NCI-H146 treated with DMSO at 0.1 percent for 48 hours (cell line): Measurements from ENCODE around the gene DCDC2.
"Not testable (repeated sequence)": the region's sequence is repeated elsewhere in the genome, so short reads cannot be mapped to it uniquely, and the experiment has no call there.

Experiments
- DNase-seq: peaks from one replicate; lab custom pipeline; 2025; ENCODE audit not compliant: unreplicated experiment; lab: John Stamatoyannopoulos, UW

DCDC2 gene

DNA sequence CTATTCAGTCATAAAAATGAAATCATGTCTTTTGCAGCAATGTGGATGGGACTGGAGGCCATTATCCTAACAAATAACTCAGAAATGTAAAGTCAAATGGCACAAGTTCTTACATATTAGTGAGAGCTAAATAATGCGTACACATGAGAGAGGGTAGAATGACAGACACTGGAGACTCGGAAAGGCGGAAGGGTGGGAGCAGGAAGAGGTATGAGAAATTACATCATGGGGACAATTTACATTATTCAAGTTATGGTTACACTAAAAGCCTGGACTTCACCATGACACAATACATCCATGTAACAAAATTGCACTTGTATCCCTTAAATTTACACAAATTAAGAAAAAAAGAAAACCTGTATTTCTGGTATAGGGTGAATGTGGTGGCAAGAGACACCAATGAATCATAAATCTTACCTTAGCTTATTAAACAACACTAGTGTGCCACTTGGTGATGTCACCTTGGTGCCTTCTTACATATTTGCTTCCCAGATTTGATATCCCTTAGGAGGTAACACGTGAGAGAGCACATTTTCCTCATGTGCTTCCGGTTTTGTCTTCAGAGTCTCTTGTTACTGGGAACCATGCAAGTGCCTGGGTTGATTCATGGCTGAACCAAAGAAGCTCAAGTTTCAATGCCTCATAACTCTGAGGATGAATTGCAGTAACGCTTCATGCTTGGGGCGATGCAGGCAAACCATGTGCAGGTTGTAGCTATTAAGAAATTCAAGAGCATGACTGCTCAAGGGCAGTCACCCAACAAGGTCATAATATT is 84.6 kb downstream of the DCDC2 start:
- no peak for DNase-seq

DNA sequence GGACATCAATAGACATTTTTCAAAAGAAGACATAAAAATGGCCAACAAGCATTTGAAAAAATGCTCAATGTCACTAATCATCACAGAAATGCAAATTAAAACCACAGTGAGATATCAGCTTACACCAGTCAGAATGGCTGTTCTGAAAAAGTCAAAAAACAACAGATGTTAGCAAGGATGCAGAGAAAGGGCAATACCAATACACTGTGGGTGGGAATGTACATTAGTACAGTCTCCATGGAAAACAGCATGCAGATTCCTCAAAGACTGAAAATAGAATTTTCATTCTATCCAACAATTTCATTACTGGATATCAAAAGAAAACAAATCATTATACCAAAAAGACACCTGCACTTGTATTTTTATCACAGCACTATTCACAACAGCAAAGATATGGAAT is 85.3 kb downstream of the DCDC2 start:
- DNase-seq, result no peak

DNA sequence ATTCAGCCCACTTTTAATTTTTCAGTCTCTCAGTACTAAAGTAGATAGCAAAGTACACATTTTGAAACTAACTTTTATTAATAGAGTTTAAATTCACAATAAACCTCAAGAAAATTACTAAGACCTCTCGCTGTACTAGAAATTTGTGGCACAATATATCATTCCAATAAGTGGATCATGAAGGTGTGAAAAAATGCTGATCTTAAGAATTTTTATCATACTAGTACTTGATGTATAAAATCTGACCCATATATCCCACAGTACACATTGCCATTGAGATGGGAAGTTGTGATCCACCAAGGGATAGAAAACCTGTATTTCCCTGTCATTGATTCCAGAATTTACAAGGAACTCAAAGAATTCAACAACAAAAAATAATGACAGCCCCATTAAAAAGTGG is 85.7 kb downstream of the DCDC2 start:
- DNase-seq, result no peak

DNA sequence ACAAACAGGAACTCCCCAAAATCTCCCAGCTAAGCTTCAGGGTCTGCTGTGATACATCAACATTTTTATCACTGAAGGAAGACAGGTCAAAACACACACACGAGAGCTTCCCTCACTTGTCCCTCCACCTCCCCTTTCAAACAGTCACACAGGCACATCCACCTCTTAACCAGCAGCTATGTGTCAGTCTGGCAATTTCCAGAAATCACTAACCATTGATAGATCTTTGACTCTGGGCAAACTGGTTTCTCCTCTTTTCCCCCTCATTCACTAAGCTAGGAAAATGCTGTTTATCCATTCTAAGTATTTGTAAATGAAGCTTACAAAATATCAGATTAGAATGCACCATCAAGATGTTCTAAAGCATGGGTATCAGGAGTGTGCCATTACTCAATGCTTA is 87.8 kb downstream of the DCDC2 start:
- DNase-seq, result no peak

DNA sequence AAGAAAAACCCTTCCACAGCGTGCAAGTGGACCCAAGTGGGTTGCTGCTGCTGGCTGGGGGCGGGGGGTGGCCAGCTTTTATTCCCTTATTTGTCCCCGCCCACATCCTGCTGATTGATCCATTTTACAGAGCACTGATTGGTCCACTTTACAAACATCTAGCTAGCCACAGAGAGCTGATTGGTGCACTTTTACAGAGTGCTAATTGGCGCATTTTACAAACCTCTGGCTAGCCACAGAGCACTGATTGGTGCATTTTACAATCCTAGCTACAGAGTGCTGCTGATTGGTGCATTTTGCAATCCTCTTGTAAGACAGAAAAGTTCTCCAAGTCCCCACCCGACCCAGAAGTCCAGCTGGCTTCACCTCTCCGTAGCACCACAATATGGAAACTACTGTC is 99.6 kb downstream of the DCDC2 start:
- not testable (repeated sequence) for DNase-seq

DNA sequence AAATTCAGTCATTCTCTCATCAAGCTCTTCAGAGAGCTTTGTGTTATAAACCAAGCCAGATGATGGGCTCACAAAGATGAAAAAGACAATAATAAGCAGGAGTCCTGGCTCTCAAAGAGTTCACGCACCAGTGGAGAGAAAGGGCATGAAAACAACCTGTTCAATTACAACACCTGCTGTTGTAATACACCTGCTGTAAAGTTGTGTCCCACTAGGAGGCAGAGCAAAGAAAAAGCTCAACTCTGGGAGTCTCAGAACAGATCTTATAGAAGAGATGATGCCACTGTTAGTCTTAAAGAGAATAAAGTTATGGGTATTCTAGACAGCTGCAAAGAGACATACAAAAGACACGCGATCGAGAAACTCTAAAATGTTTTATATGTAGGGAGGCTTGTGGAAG is 100.6 kb downstream of the DCDC2 start:
- DNase-seq, result peak; percentile 75

DNA sequence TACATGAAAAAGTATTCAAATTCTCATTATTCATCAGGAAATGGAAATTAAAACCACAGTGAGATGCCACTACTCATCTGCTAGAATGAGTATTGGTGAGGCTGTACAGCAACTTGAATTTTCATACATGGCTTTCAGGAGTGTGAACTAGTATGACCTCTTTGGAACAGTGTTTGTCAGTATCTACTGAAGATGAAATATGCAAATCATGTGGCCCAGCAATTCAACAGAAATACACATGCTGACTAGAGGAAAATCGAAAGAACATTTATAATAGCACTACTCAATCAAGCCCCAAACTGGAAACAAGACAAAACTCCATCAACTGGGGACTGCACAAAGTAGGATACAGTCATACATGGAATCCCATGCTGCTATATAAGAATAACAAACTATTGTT is 102.2 kb downstream of the DCDC2 start:
- DNase-seq, result no peak

DNA sequence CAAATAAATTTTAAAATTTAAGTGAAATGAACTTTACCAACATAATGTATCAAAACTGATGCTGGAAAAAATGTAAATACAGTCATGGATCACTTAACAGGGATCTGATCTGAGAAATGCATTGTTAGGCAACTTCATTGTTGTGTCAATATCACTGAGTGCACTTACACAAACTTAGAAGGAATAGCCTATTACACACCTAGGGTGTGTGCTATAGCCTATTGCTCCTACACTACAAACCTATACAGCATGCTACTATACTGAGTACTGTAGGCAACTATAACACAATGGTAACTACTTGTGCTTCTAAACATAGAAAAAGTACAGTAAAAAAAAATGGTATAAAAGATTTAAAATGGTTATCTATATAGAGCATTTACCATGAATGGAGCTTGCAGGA is 104.5 kb downstream of the DCDC2 start:
- no peak for DNase-seq

DNA sequence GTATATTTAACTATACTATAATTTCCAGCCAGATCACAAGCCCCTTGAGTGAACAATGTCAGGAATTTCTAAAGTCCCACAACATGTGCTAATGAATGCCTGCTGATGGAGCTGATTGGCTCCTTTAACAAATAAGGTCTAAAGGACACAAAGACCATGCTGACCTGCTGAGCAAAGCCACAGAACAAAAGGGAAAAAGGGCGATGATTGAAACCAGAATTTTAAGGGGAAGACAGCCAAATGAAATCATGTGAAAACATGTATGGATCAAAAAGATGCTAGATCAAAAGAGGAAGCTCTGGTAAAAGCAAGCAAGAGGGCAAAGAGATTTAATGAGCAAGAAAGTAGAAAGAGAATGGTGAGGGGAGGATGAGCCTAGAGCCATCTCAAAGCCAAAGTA is 105.6 kb downstream of the DCDC2 start:
- DNase-seq, result no peak

DNA sequence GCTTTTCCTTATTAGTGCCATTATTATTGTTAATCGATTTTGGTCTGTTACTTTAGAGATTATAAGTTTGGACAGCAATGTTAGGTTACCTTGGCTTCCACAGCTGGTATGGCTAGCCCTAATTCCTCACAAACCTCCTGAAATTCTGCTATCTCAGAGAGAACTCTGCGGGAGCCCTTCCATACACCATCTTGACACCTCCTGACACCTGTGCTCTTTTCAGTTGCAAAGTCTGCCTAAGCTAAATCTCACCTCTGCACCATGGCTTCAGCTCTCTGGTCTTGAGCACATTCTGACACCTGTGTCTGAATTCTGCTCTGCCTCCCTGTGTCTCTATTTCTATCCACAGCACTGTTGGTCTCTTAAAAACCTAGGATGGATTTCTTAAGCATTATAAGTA is 106.5 kb downstream of the DCDC2 start:
- DNase-seq, result no peak

DNA sequence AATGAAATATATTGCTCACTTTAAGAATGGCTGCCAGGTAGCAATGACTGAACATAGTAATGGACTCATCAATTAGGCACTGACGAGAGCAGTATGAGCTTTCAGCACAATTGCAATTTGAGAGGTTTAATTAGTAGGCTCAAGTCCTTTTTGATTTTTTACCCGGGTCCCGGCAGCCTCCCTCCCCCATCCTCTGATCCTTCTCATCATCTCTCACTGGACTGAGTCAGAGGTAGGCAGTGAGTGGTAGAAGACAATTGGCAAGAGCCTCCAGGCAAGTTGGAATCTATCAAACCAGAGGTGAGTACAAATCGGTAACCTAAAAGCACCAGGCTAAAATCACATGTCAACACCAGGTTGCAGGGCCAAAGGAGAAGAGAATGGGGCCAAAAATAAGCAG is 107.9 kb downstream of the DCDC2 start:
- no peak for DNase-seq

DNA sequence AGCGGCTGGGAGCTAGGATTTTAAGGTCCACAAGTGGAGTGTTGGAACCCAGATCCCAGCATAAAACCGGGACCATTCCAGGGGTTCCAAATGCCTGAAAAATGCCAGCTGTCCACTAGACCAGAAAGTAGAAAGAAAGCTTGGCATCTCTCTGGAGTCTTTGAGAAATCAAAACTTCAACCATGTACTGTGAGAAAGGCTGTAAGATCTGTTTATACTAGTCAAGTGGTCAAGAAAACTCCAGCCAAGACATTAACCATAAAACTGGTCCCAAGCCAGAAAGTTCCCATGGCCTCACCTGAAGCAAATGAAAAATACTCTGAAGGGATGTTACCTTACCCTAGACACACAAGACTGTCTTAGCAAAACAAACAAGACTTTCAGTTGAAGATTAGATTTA is 112.6 kb downstream of the DCDC2 start:
- DNase-seq, result no peak

DNA sequence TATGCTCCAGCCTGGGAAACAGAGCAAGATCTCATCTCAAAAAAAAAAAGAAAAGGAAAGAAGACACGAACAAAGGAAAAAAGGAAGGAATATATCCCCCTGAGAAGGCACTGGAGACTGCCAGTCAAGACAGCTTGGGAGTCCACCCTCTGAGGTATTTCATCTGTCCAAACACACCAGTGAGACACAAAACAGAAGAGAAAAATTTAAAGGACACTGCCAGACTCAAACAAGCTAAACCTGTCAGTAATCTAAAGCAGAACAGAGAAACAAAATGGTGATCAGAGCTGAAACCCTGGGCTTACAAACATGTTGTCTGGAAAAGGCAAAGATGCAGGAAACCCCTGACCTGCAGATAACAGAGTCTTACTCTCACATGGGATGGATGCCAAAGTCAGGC is 114.9 kb downstream of the DCDC2 start:
- no peak for DNase-seq

DNA sequence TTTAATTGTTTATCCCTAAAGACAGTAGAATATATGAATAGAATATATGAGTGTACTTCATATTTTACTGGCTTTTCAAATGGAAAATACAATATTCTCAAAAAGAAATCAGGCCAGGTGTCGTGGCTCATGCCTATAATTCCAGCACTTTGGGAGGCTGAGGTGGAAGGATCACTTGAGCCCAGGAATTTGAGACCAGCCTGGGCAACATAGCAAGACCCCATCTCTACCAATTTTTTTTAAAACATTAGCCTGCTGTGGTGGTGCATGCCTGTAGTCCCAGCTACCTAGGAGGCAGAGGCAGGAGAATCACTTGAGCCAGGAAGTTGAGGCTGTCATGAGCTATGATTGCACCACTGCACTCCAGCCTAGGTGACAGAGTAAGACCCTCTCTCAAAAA is 116.1 kb downstream of the DCDC2 start:
- not testable (repeated sequence) for DNase-seq

DNA sequence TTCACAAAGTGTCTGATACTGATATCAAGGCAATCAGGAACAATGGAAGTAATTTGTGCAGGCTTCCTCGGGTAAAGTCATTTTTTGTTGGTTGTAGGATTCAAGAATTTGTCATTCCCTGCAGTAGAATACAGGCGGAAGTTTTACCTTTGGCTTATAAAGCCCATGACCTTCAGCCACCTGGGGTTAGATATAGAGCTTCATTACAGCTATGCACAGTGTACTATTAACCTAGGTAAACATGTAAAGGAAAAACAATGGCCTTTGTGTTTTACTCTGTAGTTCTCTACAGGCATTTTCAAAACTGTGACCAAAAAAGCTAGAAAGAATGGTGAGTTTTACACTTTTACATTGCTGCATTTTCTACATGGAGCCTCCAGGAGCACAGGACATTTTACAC is 116.9 kb downstream of the DCDC2 start:
- no peak for DNase-seq

DNA sequence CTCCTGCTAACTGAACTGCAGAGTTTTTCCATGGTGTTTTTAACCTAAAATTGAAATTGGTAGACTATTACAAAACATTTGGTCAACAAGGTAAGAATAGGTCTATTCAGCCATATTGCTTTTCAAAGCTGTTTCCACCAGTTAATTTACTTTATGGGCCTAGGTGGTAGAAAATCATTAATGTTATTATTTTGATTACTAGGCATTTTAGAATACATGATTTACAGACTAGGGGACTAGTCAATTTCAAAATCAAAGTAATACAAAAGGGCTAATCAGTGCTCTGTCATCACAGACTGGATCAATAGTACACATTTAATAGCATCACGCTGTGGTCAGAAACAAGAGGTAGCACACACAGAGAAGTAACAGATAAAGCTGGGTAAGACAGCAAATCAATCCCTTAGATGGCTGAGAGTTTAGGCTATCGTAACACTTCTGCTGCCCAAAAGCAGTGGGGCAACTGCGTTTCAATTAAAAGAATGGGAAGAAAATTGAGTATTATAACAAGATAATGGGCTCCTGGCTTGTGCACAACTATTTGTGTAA is 117.4 kb downstream of the DCDC2 start:
- DNase-seq, result peak; percentile 44

DNA sequence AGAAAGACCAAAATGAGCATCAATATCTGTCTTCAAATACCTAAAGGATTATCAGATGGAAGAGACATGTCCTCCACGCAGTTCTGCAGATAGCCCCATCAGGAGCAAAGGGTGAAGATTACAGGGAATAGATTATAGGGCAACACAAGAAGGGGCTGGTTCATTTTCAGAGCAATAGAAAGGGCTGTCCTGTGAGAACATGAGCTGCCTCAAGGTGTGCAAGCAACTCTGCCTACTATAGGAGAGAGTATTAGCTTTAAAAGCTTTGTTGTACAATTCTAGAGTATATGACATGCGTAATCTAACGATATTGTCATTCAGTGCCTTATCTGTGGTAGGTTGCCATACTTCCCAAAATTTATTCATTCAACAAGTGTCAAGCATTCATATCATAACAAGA is 119.2 kb downstream of the DCDC2 start:
- DNase-seq, result no peak

DNA sequence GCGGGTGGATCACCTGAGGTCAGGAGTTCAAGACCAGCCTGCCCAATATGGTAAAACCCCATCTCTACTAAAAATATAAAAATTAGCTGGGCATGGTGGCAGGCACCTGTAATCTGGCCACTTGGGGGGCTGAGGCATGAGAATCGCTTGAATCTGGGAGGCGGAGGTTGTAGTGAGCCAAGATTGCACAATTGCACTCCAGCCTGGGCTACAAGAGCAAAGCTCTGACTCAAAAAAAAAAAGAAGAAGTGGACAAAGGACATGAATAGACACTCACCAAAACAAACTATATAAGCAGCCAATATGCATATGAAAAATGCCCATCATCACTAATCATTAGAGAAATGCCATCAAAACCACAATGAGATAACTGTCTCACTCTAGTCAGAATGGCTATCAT is 121.1 kb downstream of the DCDC2 start:
- DNase-seq, result not testable (repeated sequence)

DNA sequence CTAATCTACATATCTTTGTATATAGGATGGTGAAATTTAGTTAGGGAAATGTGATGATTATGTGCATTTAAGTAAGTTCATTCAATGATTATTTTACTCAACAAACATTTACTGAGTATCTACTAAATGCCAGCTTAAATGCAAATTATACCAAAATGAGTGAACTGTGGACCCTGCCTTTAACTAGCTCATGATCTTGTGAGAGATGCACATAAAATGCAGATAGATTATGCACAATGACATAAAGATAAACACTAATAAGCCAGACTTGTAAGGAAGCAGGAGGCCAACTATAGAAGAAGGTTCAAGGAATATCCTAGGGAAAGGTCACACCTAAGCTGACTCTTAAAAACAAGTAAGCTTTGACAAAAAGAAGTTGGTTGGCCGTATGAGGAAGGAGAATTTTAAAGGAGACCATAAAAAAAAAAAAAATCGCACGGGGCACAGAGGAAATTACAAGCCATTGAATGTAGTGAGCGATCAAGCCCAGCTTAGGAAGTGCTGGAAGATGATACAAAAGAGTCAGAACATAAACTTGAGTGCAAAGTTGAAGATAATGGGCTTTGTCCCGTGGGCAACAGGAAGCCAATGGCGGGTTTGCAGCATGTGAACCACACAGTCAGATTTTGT is 123.9 kb downstream of the DCDC2 start:
- no peak for DNase-seq

DNA sequence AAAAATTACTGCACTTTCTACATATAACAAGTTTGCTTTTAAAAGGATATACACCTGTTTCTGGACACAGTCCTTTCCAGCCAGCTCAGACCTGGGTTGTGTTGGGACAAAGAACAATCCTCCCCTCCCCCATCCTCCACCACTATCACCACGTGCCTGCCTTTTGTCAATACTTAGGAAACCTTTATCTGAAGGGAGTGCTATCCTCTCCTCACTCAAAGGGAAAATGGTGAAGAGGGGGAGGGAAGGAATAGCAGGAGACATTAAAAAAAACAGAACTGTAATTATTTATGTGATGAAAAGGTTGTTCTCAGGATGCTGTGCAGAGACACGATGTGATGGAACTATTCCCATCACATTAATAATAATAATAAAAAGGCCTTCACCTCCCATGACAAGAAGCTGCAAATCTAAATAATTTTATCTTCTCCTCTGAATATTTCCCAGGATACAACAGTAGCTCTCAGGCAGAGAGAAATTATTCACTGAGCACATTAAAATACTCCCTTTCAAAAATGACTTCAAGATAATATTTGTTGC is 126.4 kb downstream of the DCDC2 start:
- no peak for DNase-seq

DNA sequence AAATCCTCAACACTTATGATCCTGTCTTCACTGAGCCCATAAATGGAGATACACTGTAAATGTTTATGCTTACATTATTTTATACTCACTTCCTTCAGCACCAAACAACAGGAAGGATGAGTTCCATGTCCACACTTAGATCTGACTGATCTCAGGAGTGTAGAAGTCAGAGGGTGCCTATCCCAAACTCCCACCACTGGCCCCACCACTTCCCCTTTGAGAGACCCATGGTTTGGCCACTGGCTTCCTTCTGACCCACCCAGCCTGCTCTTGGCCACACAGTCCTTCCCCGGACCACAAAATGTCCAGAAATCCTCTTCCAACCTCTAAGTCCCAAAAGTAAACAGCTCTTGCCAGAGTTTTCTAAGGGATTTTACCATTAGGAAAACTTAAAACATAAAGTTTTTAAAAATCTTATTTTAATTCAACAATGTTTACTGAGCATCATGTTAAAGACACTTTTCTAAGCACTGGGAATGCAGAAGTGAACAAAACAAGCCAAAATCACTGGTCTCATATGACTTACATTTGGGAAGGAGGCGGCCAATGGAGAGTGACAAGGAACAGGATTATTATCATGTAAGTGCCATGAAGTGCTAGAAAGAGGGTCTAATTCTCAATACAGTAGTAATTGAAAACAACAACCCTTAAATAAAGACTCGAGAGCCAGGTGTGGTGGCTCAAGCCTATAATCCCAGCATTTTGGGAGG is 128.0 kb downstream of the DCDC2 start:
- no peak for DNase-seq
